Measurements from ENCODE around the gene BMPR1A.
A peak's percentile ranks its signal among the peaks of the same experiment; 100 is the strongest.
"Not testable (repeated sequence)": the region's sequence is repeated elsewhere in the genome, so short reads cannot be mapped to it uniquely, and the experiment has no call there.

BMPR1A gene

GRCh38 chr10:86965986-86966654 is 209.7 kb downstream of the BMPR1A start:
- no peaks in the 10 kb centered on the region for H3K27me3 Mint-ChIP-seq
- peak; percentile 27 for ATAC-seq
- H3K27ac Mint-ChIP-seq: peak overlapping the region; percentile 79
- H3K4me3 Mint-ChIP-seq: peak overlapping the region; percentile 70
- H3K4me1 Mint-ChIP-seq: peaks cover 33% of the 10 kb centered on the region
- no peaks in the 10 kb centered on the region for H3K36me3 Mint-ChIP-seq
- no peaks in the 10 kb centered on the region for H3K9me3 Mint-ChIP-seq

GRCh38 chr10:86967481-86967941 is 211.1 kb downstream of the BMPR1A start:
- no peak for ATAC-seq
- Mint-ChIP-seq H3K27me3 (no peaks in the 10 kb centered on the region), H3K9me3 (no peaks in the 10 kb centered on the region), H3K4me3 (no peak overlapping the region), H3K4me1 (peaks cover 40% of the 10 kb centered on the region), H3K27ac (no peak overlapping the region), H3K36me3 (no peaks in the 10 kb centered on the region)

- H3K36me3 Mint-ChIP-seq: no peaks in the 10 kb centered on the region
- no peak for ATAC-seq
- H3K4me3 Mint-ChIP-seq: peak within 1 kb of the TSS; percentile 15
- no peak within 1 kb of the TSS for H3K27ac Mint-ChIP-seq
- no peaks in the 10 kb centered on the region for H3K9me3 Mint-ChIP-seq
- peaks cover 40% of the 10 kb centered on the region for H3K4me1 Mint-ChIP-seq
- H3K27me3 Mint-ChIP-seq: no peaks in the 10 kb centered on the region
These were observed 212.0 kb downstream of the BMPR1A start, which contains the start of gene ADIRF for GRCh38 chr10:86968271-86968993. ADIRF (plus strand) TSS chr10:86968482; CDS start chr10:86968545, 63 bp downstream.

- peaks cover 40% of the 10 kb centered on the region for H3K4me1 Mint-ChIP-seq
These were observed 212.6 kb downstream of the BMPR1A start for GRCh38 chr10:86968994-86969355.

GRCh38 chr10:86969421-86970041 is 213.1 kb downstream of the BMPR1A start:
- H3K27me3 Mint-ChIP-seq: no peaks in the 10 kb centered on the region
- H3K9me3 Mint-ChIP-seq: no peaks in the 10 kb centered on the region
- H3K4me3 Mint-ChIP-seq: no peak overlapping the region
- H3K4me1 Mint-ChIP-seq: peaks cover 36% of the 10 kb centered on the region
- no peaks in the 10 kb centered on the region for H3K36me3 Mint-ChIP-seq
- H3K27ac Mint-ChIP-seq: no peak overlapping the region
- ATAC-seq: no peak

More at GRCh38 chr10:86968994-86969355, 212.6 kb downstream of the BMPR1A start:
- no peak for ATAC-seq
- H3K9me3 Mint-ChIP-seq: no peaks in the 10 kb centered on the region
- no peaks in the 10 kb centered on the region for H3K27me3 Mint-ChIP-seq
- H3K27ac Mint-ChIP-seq: no peak overlapping the region
- H3K4me3 Mint-ChIP-seq: peak overlapping the region; percentile 15
- no peaks in the 10 kb centered on the region for H3K36me3 Mint-ChIP-seq

- no peaks in the 10 kb centered on the region for H3K36me3 Mint-ChIP-seq
- ATAC-seq: no peak
- H3K27me3 Mint-ChIP-seq: no peaks in the 10 kb centered on the region
- peaks cover 28% of the 10 kb centered on the region for H3K4me1 Mint-ChIP-seq
- peak overlapping the region; percentile 83 for H3K27ac Mint-ChIP-seq
- peak overlapping the region; percentile 83 for H3K4me3 Mint-ChIP-seq
- no peaks in the 10 kb centered on the region for H3K9me3 Mint-ChIP-seq
These were observed 214.0 kb downstream of the BMPR1A start for GRCh38 chr10:86970162-86970981.

- no peaks in the 10 kb centered on the region for H3K9me3 Mint-ChIP-seq
- no peaks in the 10 kb centered on the region for H3K27me3 Mint-ChIP-seq
- peak overlapping the region; percentile 83 for H3K4me3 Mint-ChIP-seq
- no peaks in the 10 kb centered on the region for H3K36me3 Mint-ChIP-seq
- ATAC-seq: no peak
- H3K4me1 Mint-ChIP-seq: peaks cover 23% of the 10 kb centered on the region
- peak overlapping the region; percentile 83 for H3K27ac Mint-ChIP-seq
These were observed 214.5 kb downstream of the BMPR1A start for GRCh38 chr10:86970982-86971231.

GRCh38 chr10:86971232-86971991 is 215.0 kb downstream of the BMPR1A start:
- Mint-ChIP-seq H3K4me1 (peaks cover 18% of the 10 kb centered on the region), H3K27ac (peak overlapping the region; percentile 83), H3K4me3 (peak overlapping the region; percentile 83), H3K36me3 (no peaks in the 10 kb centered on the region), H3K9me3 (no peaks in the 10 kb centered on the region), H3K27me3 (no peaks in the 10 kb centered on the region)
- peak; percentile 93 for ATAC-seq

GRCh38 chr10:86972613-86973380 is 216.4 kb downstream of the BMPR1A start:
- ATAC-seq: no peak
- no peaks in the 10 kb centered on the region for H3K36me3 Mint-ChIP-seq
- H3K4me1 Mint-ChIP-seq: peaks cover 13% of the 10 kb centered on the region
- peak overlapping the region; percentile 34 for H3K27ac Mint-ChIP-seq
- no peaks in the 10 kb centered on the region for H3K27me3 Mint-ChIP-seq
- no peak overlapping the region for H3K4me3 Mint-ChIP-seq
- H3K9me3 Mint-ChIP-seq: no peaks in the 10 kb centered on the region

GRCh38 chr10:86974484-86974883 is 218.1 kb downstream of the BMPR1A start:
- H3K27ac Mint-ChIP-seq: no peak overlapping the region

GRCh38 chr10:86976362-86977056 is 220.1 kb downstream of the BMPR1A start:
- no peak overlapping the region for H3K4me3 Mint-ChIP-seq
- no peaks in the 10 kb centered on the region for H3K36me3 Mint-ChIP-seq
- no peaks in the 10 kb centered on the region for H3K9me3 Mint-ChIP-seq
- H3K4me1 Mint-ChIP-seq: peaks cover 12% of the 10 kb centered on the region
- ATAC-seq: no peak
- no peak overlapping the region for H3K27ac Mint-ChIP-seq
- no peaks in the 10 kb centered on the region for H3K27me3 Mint-ChIP-seq

More at GRCh38 chr10:86974484-86974883, 218.1 kb downstream of the BMPR1A start:
- no peaks in the 10 kb centered on the region for H3K27me3 Mint-ChIP-seq
- peaks cover 13% of the 10 kb centered on the region for H3K4me1 Mint-ChIP-seq
- H3K4me3 Mint-ChIP-seq: no peak overlapping the region
- ATAC-seq: no peak
- no peaks in the 10 kb centered on the region for H3K36me3 Mint-ChIP-seq
- no peaks in the 10 kb centered on the region for H3K9me3 Mint-ChIP-seq

GRCh38 chr10:86978457-86978856 is 222.0 kb downstream of the BMPR1A start:
- not testable (repeated sequence) for ATAC-seq, H3K4me1 Mint-ChIP-seq, H3K4me3 Mint-ChIP-seq, H3K9me3 Mint-ChIP-seq, H3K27me3 Mint-ChIP-seq, H3K36me3 Mint-ChIP-seq, H3K27ac Mint-ChIP-seq

GRCh38 chr10:86979296-86979818 is 222.9 kb downstream of the BMPR1A start:
- Mint-ChIP-seq H3K4me3 (no peak overlapping the region), H3K9me3 (no peaks in the 10 kb centered on the region), H3K27ac (no peak overlapping the region), H3K27me3 (no peaks in the 10 kb centered on the region), H3K4me1 (peaks cover 6% of the 10 kb centered on the region), H3K36me3 (no peaks in the 10 kb centered on the region)
- ATAC-seq: no peak

Data from stimulated activated memory B cell treated with anti-CD40 and anti-IgM and Interleukin-4, amounts not matched to agents 10 μg/mL and 1 μg/mL and 100 μg/mL, for 72 hours (primary cell).